GM12875 (cell line): ENCODE results near the gene RAB3C.
"Not testable (repeated sequence)": the region's sequence is repeated elsewhere in the genome, so short reads cannot be mapped to it uniquely, and the experiment has no call there.

Experiments used
- H3K4me3 ChIP-seq: one replicate; pipeline ENCODE4 v1.5.1; 2011; ENCODE audit warnings: low read depth, low read length, control low read depth
- CTCF ChIP-seq: IDR thresholded peaks from 2 replicates; pipeline ENCODE4 v1.5.1; 2011; ENCODE audit warnings: low read depth, mild to moderate bottlenecking, control low read depth, inconsistent platforms, low read length, moderate library complexity, borderline replicate concordance; ENCODE audit not compliant: insufficient read depth

Gene RAB3C

GRCh38 chr5:58680503-58680902, 97.6 kb downstream of the RAB3C start:
- no peak overlapping the region for H3K4me3 ChIP-seq
- TF ChIP-seq CTCF: no peak

- TF ChIP-seq CTCF: no peak
- H3K4me3 ChIP-seq: no peak overlapping the region
These were observed 99.1 kb downstream of the RAB3C start for GRCh38 chr5:58681943-58682342.

- no peak for TF ChIP-seq CTCF
- H3K4me3 ChIP-seq: no peak overlapping the region
These were observed 100.7 kb downstream of the RAB3C start for GRCh38 chr5:58683567-58683966.

- H3K4me3 ChIP-seq: no peak overlapping the region
- TF ChIP-seq CTCF: no peak
These were observed 104.2 kb downstream of the RAB3C start for GRCh38 chr5:58687079-58687478.

GRCh38 chr5:58687595-58687994, 104.7 kb downstream of the RAB3C start:
- TF ChIP-seq CTCF: no peak
- no peak overlapping the region for H3K4me3 ChIP-seq

GRCh38 chr5:58699088-58699761, 116.3 kb downstream of the RAB3C start:
- not testable (repeated sequence) for H3K4me3 ChIP-seq

GRCh38 chr5:58699762-58700118, 116.9 kb downstream of the RAB3C start:
- H3K4me3 ChIP-seq: no peak overlapping the region
- no peak for TF ChIP-seq CTCF
